Occipital lobe (tissue), 2 donors: ENCODE data around the gene ST14. TPM values are rescaled to one million over a fixed set of nuclear protein-coding genes. Genes with fewer than 3 reads are reported as not detected.

Experiments
- DNase-seq: peaks from one replicate; lab custom pipeline; 2025; lab: John Stamatoyannopoulos, UW
- total RNA-seq: library from RNA; depleted of rRNA; stranded (reverse); fragments of >200 nt; gene quantifications from one replicate; pipeline ENCODE4 v1.2.3, GENCODE V29; 2014

ST14 gene
- not detected for total RNA-seq

DNA sequence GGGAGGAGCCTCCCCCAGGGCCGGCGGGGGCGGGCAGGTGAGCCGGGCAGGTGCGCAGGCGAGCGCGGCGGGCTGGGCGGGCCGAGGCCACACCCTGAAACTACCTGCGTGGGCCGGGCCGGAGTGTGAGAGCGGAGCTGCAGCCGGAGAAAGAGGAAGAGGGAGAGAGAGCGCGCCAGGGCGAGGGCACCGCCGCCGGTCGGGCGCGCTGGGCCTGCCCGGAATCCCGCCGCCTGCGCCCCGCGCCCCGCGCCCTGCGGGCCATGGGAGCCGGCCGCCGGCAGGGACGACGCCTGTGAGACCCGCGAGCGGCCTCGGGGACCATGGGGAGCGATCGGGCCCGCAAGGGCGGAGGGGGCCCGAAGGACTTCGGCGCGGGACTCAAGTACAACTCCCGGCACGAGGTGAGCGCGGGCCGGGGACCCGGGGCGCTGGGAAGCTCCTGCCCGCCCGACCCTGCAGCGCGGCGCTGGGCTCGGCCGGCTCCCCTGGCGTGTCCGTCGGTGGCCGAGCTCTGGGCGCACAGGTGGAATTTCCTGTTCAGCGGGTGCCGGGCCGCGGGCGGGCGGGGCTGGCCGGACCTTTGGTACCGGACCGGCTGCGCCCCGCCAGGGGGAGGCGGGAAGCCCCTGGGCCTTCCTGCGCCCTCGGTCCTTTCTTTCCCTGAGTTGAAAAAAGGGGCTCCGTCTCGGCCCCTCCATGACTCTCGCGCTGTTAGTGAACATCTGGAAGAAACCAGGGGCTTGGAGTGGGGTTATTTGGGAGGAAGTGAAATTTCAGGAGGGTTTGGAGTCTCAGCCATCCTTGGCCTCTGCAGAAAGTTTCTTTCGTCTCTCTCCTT, at the start of gene ST14:
TSS of gene ST14 (plus strand) at position 126 of the 841 bp plus-strand sequence. CDS start at position 324, 198 bp downstream.
- DNase-seq, result no peak

DNA sequence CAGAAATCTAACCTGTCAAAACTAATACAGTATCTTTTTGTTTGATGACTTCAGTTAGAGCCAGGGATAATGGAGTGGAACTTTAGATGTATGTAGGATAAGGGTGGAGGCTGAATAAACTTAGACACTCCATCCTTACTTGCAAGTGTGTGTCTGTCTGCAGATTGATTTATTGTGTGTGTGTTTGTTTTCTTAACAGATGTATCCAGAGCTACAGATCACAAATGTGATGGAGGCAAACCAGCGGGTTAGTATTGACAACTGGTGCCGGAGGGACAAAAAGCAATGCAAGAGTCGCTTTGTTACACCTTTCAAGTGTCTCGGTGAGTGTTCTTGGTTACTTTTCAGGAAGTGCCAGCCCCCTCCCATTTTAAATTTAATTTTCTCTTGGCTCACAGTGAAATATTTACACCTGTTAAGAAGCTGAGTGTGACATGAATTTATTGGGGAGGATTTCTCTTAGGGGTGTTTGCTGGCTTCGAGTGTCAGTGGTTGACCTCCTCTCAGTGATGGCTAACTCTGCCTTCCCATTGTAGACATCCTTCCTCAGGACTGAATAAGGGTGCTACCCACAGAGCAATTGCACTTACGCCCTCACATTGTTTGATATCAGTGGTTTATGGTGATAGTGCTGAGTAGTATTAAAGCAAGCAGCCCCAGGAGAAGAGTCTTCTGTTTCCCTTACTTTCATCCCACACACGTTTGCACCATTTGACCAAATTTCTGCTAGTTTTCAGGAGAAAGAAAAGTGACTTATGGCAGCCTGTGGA, 49.1 kb upstream of the ST14 start:
- DNase-seq, result no peak

DNA sequence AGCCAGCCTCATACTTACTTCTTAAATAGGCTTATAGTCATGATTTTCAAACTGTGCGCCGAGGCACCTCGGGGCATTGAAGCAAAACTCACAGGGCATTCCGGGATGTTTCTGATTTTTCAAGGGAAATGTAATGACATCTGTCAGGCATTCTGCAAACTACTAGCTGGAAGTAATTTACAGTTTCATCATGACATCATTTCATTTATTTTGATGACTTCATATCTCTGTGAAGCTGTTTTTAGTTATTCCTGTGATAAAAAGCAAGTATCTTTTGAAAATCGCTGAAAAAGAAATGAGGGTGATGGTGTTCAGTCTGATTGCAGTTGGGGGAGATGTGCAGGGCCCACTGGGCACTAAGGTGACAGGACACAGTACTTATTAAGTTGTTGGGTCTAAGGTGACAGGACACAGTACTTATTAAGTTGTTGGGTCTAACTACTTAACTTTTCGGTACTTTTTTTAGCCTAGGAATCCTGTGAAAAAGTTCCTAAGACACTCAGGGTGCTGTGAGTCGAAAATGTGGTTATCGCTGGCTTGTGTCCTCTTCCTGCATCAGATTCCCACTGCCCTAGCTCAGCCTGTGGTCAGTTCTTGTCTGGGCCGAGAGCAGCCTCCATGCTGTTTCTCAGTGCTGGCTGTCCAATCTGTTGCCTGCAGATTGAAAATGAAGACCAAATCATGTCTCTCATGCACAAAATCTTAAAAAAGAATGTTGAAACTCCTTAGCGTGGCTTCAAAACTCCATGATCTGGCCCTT, 47.3 kb upstream of the ST14 start:
- no peak for DNase-seq

DNA sequence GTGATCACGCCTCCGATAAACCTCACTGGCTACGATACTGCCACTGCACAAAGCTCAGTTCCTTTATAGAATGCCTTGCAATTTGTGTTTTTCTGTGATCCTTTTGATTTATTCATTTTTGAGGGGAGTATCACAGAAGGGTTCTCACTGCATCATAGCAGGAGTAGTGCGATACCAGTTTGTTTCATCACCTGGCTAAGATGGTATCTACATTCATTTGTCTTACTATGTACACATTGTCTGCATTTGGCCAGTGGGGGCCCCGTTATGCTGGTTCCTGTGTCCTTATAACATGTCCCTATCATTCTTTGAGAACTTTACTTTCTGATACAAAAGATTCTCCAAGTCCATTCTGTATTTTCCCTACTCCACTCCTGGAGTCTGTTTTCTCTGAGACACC, 45.3 kb upstream of the ST14 start:
- no peak for DNase-seq

DNA sequence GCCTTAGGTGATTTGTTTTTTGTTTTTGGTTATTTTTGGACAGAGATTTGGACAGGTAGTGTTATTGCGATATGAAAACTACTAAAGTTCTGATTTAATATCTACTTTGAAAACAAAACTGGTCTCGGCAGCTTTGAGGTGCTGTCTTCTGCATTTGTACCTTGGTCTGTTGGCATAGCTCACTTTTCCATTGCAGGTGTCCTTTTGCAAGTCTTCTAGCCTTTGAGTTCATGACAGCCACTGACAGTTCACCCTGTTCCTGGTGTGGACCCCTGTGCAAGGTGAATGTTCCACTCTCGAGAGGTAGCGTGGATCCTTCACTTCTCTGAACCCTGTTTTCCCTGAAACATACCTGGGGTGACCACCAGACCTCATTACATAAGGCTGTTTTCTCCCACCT, 44.9 kb upstream of the ST14 start:
- no peak for DNase-seq

DNA sequence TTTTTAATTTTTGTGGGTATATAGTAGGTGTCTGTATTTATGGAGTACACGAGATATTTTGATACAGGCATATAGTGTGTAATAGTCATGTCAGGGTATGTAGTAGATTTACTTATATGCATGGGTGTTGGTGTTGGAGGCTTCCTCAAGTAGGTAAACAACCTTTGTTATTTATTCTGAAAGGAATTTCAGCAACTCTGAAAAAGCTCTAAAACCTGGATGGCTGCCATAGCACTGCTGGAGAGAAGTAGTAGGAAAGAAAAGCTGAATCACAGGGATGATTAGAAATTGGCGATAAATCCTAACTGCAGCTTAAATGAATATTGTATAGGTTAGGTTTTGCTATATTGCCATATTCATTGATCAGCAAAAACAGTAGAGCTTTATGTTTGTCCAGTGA, 44.4 kb upstream of the ST14 start:
- no peak for DNase-seq

DNA sequence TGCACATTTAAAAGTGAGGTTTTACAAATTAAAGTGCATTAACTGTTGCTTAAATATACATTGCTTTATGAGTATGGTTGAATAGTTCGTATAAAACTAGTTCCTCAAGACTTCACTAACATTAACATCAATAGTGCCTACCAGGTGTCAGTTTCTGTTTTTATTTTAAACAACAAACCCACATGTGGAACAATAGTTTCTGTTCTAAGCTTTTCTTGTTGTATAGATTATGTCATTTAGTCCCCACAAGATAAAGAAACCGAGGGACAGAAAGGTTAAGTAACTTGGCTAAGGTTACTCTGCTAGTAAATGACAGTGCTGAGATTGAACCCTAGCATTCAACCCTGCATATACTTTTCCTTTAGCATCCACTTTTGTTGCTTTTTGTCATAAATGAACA, 41.4 kb upstream of the ST14 start:
- no peak for DNase-seq

DNA sequence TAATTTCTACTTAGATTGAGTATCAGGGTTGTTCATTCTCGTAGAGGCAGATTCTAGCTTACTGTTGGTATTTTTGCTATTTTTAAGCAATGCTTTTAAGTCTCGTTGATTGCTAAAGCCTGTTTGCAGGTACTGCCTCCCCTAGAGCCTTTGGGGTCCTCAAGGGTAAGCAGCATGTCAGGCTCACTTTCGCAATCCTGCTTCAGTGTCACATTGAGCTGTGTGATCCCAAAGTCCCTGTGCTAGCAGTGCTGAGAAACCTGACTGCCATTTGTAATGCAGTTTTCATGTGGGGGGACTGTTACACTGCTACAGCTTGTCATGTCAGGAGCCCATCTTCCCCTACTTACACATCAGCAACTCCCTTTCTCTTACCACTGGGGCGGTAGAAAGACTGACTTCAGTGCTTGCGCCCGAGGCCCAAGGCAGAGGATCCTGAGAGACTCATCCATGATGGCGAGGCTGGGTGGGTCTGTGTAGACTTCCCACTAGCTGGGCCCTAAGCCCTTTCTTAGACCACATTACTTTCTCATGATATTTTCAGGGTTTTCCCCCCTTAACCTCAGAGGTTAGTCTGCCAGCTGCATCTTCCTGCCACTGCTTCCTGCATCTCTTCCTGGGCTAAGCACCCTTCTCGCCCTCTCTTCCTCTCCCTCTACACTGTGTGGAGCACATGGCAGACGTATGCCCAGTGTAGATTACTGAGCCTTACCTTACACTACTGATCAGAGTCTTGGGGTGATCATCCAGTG, 40.8 kb upstream of the ST14 start:
- no peak for DNase-seq

DNA sequence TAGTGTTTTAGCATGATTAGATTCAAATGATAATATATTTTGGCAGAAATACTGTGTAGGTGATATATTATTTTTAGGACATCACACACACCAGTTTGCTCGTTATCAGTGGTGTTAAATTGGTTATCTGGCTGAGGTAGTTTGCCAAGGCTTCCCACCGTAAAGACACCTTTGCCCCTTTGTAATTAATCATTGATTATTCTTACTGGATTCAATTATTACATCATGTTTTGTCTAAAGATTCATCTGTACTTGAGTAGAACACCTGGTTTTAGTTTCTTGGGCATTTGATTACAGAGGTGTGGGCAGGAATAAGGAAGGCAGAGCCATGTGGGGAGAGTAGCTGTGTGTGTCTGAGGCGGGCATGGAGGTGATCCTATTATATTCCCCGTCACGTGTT, 39.5 kb upstream of the ST14 start:
- no peak for DNase-seq

DNA sequence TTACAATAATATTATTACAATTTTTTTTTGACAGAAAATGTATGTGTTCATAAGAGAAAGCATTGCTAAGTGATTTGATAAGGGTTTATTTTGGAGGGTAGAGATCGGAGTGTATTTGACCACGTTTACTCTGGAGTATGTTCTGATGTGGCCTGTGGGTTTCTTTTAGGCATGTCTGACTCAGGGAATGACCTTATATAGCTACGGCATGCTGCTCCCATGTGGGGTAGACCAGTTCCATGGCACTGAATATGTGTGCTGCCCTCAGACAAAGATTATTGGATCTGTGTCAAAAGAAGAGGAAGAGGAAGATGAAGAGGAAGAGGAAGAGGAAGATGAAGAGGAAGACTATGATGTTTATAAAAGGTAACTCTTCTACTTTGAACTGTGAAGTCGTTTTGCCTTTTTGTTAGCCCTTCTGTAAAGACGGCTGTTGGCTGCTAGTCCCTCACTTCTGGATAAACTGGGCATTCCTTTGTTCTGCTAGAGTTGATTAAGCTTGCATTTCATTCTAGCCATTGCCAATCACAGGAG, 38.1 kb upstream of the ST14 start:
- no peak for DNase-seq

DNA sequence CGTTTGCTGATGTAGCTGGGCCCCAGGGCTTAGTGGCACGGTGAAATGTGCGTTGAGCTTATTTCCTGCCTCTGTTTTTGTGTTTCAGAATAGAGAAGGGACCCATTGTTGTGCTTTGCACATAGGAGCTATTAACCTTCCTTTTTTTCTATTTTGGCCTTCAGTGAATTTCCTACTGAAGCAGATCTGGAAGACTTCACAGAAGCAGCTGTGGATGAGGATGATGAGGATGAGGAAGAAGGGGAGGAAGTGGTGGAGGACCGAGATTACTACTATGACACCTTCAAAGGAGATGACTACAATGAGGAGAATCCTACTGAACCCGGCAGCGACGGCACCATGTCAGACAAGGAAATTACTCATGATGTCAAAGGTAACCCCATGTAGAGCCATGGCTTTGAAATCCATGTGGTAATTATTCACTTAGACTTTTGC, 37.4 kb upstream of the ST14 start:
- DNase-seq, result no peak

DNA sequence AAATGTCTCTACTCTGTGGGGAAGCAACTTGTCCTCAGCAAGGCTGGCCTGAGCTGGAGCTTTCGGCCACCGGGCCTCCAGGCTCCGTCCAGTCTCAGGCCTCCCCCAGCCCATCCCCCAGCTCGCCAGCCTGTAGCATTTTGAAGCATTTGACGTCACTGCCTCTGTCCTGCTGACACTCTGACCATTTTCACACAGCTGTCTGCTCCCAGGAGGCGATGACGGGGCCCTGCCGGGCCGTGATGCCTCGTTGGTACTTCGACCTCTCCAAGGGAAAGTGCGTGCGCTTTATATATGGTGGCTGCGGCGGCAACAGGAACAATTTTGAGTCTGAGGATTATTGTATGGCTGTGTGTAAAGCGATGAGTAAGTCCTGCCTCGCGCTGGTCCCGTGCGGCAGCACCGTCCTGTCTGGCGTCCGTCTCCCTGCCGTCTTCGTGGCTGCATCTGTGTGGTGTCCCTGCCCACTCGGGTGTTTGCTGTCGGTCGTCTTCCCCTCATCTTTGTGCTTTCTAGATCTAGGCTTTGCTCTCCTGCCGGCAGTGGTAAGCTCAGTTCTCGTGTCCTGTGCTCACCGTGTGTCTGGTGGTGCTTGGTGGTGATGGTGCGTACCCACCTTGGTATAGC, 36.1 kb upstream of the ST14 start:
- DNase-seq, result no peak

DNA sequence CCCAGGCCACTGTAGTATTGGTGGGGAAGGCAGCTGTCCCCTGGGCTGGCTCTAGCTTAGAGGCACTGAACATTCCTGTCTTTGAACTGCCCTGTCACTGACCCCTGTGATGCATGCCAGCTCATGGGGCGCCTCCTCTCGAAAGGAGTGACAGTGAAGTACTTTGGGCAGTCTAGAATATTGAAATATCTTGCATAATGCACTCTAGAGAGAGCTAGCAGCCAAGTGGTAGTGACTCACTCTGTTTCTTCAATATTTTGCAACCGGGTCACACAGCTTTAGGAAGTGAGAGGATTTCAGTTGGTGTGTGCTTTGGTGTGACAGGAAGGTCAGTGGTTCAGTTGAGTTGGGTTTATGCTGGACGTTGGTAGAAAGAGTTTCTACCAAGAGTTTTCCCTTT, 35.5 kb upstream of the ST14 start:
- DNase-seq, result no peak

DNA sequence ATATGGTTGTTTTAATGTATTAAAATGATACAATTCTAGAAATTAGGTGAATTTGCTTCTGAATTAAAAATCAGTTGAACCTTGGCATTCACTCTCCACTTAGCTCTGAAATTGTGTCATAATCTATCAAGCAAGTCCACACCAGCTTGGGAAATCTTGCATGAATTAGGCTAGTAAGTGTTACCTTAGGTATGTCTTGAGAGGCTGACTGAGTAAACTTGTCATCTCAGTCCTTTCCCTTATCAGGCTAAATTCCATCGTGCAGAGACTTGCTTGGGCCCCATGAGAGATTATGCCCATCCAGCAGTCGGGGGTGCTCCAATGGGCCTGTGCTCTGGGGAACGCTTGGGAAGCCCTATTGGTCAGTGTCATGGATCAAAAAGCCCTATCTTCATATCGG, 33.9 kb upstream of the ST14 start:
- DNase-seq, result no peak

DNA sequence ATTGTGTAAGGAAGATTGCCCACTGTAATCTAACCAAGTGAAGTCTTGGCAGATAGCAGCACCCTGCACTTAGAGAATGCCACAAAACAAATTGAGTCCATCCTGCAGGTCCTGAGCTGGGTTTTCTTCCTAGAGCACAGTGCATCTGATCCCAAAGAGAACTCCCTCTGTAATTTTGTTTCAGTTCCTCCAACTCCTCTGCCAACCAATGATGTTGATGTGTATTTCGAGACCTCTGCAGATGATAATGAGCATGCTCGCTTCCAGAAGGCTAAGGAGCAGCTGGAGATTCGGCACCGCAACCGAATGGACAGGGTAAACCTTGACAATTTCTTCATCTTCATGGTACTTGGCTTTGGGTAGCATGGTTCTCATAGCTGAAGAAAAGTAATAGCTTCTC, 33.1 kb upstream of the ST14 start:
- DNase-seq, result no peak

DNA sequence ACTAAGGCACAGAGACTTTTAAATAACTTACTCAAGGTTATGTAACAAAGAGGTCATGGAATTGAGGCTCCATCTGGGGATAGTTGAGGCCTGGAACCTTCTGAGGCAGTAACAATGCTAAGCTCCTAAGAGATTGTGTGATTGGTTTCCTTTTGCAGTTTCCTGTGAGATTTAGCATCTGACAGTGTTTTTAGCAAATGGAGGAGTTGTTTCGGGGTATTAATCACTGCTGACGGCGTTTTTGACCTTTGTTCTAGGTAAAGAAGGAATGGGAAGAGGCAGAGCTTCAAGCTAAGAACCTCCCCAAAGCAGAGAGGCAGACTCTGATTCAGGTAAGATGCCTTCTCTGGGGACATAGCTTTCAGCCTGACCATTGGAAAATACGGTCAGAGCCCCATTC, 32.1 kb upstream of the ST14 start:
- no peak for DNase-seq

DNA sequence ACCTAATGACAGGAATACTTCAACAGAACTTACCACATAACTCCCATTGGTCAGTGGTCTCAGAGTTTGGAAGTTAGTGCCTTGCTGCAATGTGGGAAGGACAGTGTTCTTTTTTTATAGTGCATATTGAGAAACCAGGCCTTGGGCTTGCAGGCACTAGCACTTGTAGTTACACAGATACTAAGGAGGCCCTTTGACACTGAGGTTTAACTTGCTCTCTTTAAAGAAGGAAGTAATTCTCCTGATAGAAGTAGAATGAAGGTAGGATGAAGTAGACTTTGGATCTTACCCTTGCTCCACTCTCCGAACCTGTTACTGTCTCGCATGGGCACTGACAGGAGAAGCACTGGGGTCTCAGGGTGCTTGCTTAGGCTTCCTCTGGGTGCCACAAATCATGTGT, 31.0 kb upstream of the ST14 start:
- no peak for DNase-seq

DNA sequence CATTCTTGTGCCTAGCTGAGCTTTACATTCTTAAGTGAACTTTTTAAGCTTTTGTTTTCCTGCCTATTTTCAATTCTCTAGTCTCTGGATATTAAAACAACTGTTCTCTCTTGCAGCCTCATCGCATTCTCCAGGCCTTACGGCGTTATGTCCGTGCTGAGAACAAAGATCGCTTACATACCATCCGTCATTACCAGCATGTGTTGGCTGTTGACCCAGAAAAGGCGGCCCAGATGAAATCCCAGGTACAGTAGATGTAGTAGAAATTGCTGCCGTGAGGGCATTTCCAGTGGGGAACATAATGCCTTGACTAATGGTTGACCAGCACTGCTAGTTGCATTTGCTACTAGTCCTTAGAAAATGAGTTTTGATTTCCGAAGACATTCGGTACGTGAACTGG, 29.7 kb upstream of the ST14 start:
- no peak for DNase-seq

DNA sequence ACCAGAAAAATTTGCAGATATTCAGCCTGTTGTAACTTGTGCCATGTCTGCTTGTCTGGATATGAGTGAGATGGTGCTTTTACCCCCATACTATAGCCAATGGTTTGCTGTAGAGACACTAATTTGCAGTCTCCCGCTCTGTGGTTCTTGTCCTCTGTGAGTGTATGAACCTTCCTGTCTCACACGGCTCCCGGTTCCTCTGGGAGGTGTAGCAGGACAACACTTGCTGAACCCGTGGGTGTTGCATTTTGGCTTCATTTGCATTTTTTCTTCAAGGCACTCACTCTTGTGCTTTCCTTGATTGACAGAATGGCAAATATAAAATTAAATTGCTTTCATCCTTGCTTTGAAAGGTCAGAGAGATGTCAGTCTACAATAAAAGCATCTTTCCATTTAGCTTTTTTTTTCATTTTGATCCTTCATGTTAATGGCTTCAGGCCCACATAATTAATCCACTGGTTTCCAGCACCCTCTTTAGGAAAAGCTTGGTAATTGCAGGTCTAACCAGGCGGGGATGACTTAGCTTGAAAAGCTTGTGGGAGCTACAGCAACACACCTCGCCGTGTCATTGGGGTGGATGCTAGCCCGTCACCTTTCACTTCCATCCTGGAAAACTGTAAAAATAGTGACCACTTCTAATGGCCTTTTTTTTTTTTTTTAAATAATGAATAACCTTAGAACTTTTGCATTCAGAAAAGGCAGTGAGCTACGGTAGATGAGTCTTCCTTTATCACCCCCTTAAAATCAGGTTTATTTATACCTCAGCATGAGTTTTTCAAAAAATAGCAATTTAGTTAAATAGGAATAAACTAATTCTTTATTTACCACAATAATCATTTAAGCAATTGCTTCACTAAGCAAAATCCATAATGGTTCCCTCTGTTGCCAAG, 27.4 kb upstream of the ST14 start:
- DNase-seq, result no peak

DNA sequence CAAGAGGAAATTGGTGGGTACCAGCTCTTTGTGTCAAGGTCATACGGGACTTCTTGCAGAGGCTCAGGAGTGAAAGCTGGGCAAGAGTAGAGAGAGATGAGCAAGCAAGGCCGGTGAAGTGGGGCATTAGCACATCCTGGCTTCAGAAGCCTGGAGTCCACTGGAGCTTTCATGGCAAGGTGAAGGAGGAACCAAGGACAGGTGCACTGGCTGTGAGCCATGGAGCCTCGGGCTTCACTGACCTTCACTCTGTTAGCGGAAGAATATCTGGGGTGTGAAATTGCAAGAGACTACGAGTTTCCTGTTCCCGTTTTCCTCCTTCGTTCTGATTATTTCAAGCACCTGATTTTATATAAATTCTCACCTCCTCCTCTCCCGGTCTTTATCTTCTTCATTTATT, 25.9 kb upstream of the ST14 start:
- DNase-seq, result no peak
